ENCODE results near the gene ITPR1.

DNA sequence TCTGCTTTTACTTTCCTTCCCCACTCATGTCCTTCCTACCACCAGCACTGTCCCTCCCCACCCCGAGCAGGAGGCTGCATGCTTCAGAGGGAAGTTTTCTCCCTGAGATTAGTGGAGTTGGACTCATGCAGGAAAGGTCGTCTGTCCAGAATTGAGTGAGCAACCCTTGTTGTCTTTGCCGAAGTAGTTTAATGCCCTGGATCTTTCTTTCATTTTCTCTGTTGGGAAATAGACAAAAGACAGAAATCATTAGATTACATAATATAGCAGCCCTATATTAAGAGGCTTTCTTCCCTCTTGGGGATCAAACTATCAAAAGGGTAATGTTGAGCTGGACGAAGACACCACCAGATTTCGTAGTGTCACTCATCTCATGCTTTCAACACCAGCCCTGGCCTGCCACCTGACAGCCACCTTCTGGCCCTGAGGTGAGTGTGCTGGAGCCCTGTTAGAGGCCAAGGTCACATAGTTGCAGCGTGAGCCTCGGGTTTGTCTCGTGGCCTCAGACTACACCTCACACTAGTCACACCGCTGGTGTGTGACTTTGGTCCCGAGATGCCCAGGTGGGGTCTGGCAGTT lies 231.0 kb downstream of the ITPR1 start:
- TF ChIP-seq, protein P1, sequence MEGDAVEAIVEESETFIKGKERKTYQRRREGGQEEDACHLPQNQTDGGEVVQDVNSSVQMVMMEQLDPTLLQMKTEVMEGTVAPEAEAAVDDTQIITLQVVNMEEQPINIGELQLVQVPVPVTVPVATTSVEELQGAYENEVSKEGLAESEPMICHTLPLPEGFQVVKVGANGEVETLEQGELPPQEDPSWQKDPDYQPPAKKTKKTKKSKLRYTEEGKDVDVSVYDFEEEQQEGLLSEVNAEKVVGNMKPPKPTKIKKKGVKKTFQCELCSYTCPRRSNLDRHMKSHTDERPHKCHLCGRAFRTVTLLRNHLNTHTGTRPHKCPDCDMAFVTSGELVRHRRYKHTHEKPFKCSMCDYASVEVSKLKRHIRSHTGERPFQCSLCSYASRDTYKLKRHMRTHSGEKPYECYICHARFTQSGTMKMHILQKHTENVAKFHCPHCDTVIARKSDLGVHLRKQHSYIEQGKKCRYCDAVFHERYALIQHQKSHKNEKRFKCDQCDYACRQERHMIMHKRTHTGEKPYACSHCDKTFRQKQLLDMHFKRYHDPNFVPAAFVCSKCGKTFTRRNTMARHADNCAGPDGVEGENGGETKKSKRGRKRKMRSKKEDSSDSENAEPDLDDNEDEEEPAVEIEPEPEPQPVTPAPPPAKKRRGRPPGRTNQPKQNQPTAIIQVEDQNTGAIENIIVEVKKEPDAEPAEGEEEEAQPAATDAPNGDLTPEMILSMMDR (tag by site-specific recombination; IDR thresholded peaks at IDR 0.05) = no peak
- TF ChIP-seq ZNF302 (tag by site-specific recombination; IDR thresholded peaks at IDR 0.05; ENCODE audit: low read depth) = no peak
- no peak for TF ChIP-seq YY1 (tag by site-specific recombination; IDR thresholded peaks at IDR 0.05)
- TF ChIP-seq, protein P2, sequence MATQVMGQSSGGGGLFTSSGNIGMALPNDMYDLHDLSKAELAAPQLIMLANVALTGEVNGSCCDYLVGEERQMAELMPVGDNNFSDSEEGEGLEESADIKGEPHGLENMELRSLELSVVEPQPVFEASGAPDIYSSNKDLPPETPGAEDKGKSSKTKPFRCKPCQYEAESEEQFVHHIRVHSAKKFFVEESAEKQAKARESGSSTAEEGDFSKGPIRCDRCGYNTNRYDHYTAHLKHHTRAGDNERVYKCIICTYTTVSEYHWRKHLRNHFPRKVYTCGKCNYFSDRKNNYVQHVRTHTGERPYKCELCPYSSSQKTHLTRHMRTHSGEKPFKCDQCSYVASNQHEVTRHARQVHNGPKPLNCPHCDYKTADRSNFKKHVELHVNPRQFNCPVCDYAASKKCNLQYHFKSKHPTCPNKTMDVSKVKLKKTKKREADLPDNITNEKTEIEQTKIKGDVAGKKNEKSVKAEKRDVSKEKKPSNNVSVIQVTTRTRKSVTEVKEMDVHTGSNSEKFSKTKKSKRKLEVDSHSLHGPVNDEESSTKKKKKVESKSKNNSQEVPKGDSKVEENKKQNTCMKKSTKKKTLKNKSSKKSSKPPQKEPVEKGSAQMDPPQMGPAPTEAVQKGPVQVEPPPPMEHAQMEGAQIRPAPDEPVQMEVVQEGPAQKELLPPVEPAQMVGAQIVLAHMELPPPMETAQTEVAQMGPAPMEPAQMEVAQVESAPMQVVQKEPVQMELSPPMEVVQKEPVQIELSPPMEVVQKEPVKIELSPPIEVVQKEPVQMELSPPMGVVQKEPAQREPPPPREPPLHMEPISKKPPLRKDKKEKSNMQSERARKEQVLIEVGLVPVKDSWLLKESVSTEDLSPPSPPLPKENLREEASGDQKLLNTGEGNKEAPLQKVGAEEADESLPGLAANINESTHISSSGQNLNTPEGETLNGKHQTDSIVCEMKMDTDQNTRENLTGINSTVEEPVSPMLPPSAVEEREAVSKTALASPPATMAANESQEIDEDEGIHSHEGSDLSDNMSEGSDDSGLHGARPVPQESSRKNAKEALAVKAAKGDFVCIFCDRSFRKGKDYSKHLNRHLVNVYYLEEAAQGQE (tag by site-specific recombination; IDR thresholded peaks at IDR 0.05) = no peak
- no peak for TF ChIP-seq ZSCAN30 (tag by site-specific recombination; IDR thresholded peaks at IDR 0.05)

Measured in HEK293 (cell line).